B cell (primary cell): Measurements from ENCODE around the gene HDC. TPM values are rescaled to one million over a fixed set of nuclear protein-coding genes. Genes with fewer than 3 reads are reported as not detected.

Experiments used
- ATAC-seq: fragments of 200-7000 bp; cut with Tn5 transposase; one replicate; pipeline ENCODE4 v1.10.0; 2021; ENCODE audit warnings: low read depth, mild to moderate bottlenecking, moderate number of reproducible peaks, moderate library complexity
- CTCF ChIA-PET: fragments of 350-600 bp; sonication (Branson Sonifier 250); formaldehyde crosslinking; loops from one replicate; lab custom pipeline; 2021; ENCODE audit warnings: antibody characterized with exemption, inconsistent platforms; lab: Charles Lee
- POLR2A ChIA-PET: fragments of 350-600 bp; sonication (Branson Sonifier 250); formaldehyde crosslinking; loops from one replicate; lab custom pipeline; 2021; ENCODE audit warnings: antibody characterized with exemption; lab: Charles Lee
- DNase-seq: peaks from one replicate; pipeline ENCODE4 v3.0.0; 2013
- H2AFZ ChIP-seq: 2 replicates; pipeline ENCODE4 v1.6.1; 2012; ENCODE audit warnings: mild to moderate bottlenecking, low read depth, low read length; ENCODE audit not compliant: insufficient read depth, poor library complexity, severe bottlenecking
- H3K27ac ChIP-seq, 2 donors: 1 replicate in 1 of 2; 2 replicates in 1 of 2; pipeline ENCODE4 v1.5.1; 2012 to 2013; ENCODE audit warnings: low read length in 2 of 2, mild to moderate bottlenecking in 2 of 2, moderate library complexity in 1 of 2
- H3K27me3 ChIP-seq, 4 experiments: fragments of 200-600 bp in 1 of 4; sonication (generic) in 1 of 4; replicated peaks in 1 of 4; 1 replicate in 2 of 4; 2 replicates in 2 of 4; pipeline versions ENCODE4 v1.6.1 to v1.7.0; 2013 to 2016; ENCODE audit warnings: low read length in 3 of 4, mild to moderate bottlenecking in 2 of 4, mixed read lengths in 1 of 4, moderate library complexity in 1 of 4; ENCODE audit not compliant: insufficient read depth in 4 of 4, control insufficient read depth in 3 of 4; ENCODE audit errors: control extremely low read depth in 1 of 4
- H3K36me3 ChIP-seq, 2 experiments: replicated peaks in 1 of 2; 1 replicate in 1 of 2; 2 replicates in 1 of 2; pipeline versions ENCODE4 v1.6.1 to v1.7.1; 2013; ENCODE audit warnings: low read length in 1 of 2; ENCODE audit not compliant: insufficient read depth in 2 of 2, control insufficient read depth in 1 of 2; ENCODE audit errors: control extremely low read depth in 1 of 2, extremely low read depth in 1 of 2
- H3K4me1 ChIP-seq, 2 donors: fragments of 200-600 bp in 1 of 2; sonication (generic) in 1 of 2; 1 replicate in 1 of 2; 2 replicates in 1 of 2; pipeline versions ENCODE4 v1.5.1 to v1.6.1; 2013 to 2017; ENCODE audit warnings: low read length in 2 of 2; ENCODE audit not compliant: control insufficient read depth in 2 of 2, insufficient read depth in 2 of 2
- H3K4me2 ChIP-seq: replicated peaks from 2 replicates; pipeline ENCODE3; 2012; ENCODE audit warnings: mild to moderate bottlenecking, low read depth, low read length; ENCODE audit not compliant: poor library complexity, severe bottlenecking
- H3K4me3 ChIP-seq, 5 experiments: fragments of 200-600 bp in 1 of 5; sonication (generic) in 1 of 5; 1 replicate in 3 of 5; 2 replicates in 2 of 5; pipeline versions ENCODE4 v1.5.1 to v1.7.0; 2011 to 2016; ENCODE audit warnings: low read length in 4 of 5, mild to moderate bottlenecking in 4 of 5, low read depth in 2 of 5, control low read depth in 1 of 5, moderate library complexity in 1 of 5; ENCODE audit not compliant: insufficient read depth in 1 of 5; ENCODE audit errors: control extremely low read depth in 1 of 5, extremely low read depth in 1 of 5
- H3K79me2 ChIP-seq: fragments of 200-600 bp; sonication (generic); one replicate; pipeline ENCODE4 v1.6.0; 2016; ENCODE audit warnings: low read length; ENCODE audit not compliant: control insufficient read depth, insufficient read depth
- H3K9ac ChIP-seq: fragments of 200-600 bp; sonication (generic); 2 replicates; pipeline ENCODE4 v1.6.1; 2017; ENCODE audit warnings: mild to moderate bottlenecking, low read length, moderate library complexity
- H3K9me3 ChIP-seq, 3 donors: one replicate each; pipeline versions ENCODE4 v1.6.1 to v1.7.1; 2013; ENCODE audit warnings: low read length in 2 of 3; ENCODE audit not compliant: control insufficient read depth in 2 of 3, insufficient read depth in 1 of 3; ENCODE audit errors: control extremely low read depth in 1 of 3
- H4K20me1 ChIP-seq: 2 replicates; pipeline ENCODE4 v1.6.0; 2012; ENCODE audit warnings: mild to moderate bottlenecking, low read length; ENCODE audit not compliant: insufficient read depth, control insufficient read depth, poor library complexity, severe bottlenecking
- H3K27ac Mint-ChIP-seq: one replicate; pipeline ENCODE4 v1.8.0; 2021; ENCODE audit warnings: mixed read lengths
- H3K27me3 Mint-ChIP-seq: one replicate; pipeline ENCODE4 v1.8.0; 2021; ENCODE audit warnings: mixed read lengths
- H3K4me1 Mint-ChIP-seq: one replicate; pipeline ENCODE4 v1.8.0; 2021; ENCODE audit warnings: mixed read lengths
- H3K4me3 Mint-ChIP-seq: one replicate; pipeline ENCODE4 v1.8.0; 2021; ENCODE audit warnings: mixed read lengths
- H3K9me3 Mint-ChIP-seq: one replicate; pipeline ENCODE4 v1.8.0; 2022; ENCODE audit warnings: mixed read lengths; ENCODE audit not compliant: insufficient read depth
- CTCF ChIP-seq: fragments of 200-600 bp; IDR thresholded peaks from one replicate; pipeline ENCODE4 v1.8.0; 2022; ENCODE audit warnings: antibody characterized with exemption, mild to moderate bottlenecking
- EZH2 ChIP-seq: IDR thresholded peaks from 2 replicates; pipeline ENCODE4 v1.6.1; 2012; ENCODE audit warnings: borderline replicate concordance, low read depth, mild to moderate bottlenecking, moderate library complexity, low read length; ENCODE audit not compliant: insufficient read depth, poor library complexity, severe bottlenecking
- WGBS: methylation state at CpG from one replicate; pipeline ENCODE4 v1.1.5; 2013; ENCODE audit warnings: missing lambda C conversion rate; ENCODE audit not compliant: insufficient coverage; 5-methylcytosine and 5-hydroxymethylcytosine counted together
- intact Hi-C: fragments of 100-400 bp; cut with micrococcal nuclease; formaldehyde crosslinking; loops from one replicate; pipeline ENCODE4 v1.10.0; 2022
- polyA plus RNA-seq: library from polyadenylated mRNA; depleted of rRNA; stranded (reverse); fragments of >200 nt; gene quantifications from 2 replicates; pipeline ENCODE4 v1.2.3, GENCODE V29; 2012
- total RNA-seq, 2 donors: library from RNA; stranded (reverse); fragments of 120-200 nt in 1 of 2; gene quantifications; 1 replicate in 1 of 2; 2 replicates in 1 of 2; pipeline versions ENCODE4 v1.2.3 to v1.2.4, GENCODE V29; 2013 to 2022

Gene HDC
- total and polyA plus RNA-seq, 2 donors (not counting 1 experiment from before 2014, with no cell fraction given) = 0.88 TPM; not detected in 1

- H2AFZ ChIP-seq = no peak overlapping the region
- CTCF ChIA-PET = interaction anchor here (0.6 kb wide), 1 partner anchor 695 kb away, joined by 3 read pairs; no protein-coding TSS in a partner anchor
- no peak overlapping the region for H3K9ac ChIP-seq
- no peak overlapping the region for H3K4me3 ChIP-seq
- no peaks in the 10 kb centered on the region for H3K4me1 ChIP-seq
- intact Hi-C loops = no loop called here
- no peaks in the 10 kb centered on the region for H3K27me3 Mint-ChIP-seq
- H3K9me3 Mint-ChIP-seq = no peaks in the 10 kb centered on the region
- H3K27me3 ChIP-seq = no peaks in the 10 kb centered on the region
- H3K27ac ChIP-seq = no peak overlapping the region
- no peak for ATAC-seq
- H3K4me3 Mint-ChIP-seq = no peak overlapping the region
- POLR2A ChIA-PET = no interaction called here
- H3K9me3 ChIP-seq = no peaks in the 10 kb centered on the region
- H3K4me2 ChIP-seq = no peak overlapping the region
- DNase-seq = no peak
- no peaks in the 10 kb centered on the region for H3K79me2 ChIP-seq
- TF ChIP-seq EZH2 (no peak), CTCF (no peak)
- H3K36me3 ChIP-seq = peaks cover 0 to 2% of the 10 kb centered on the region in 2 experiments
- H3K4me1 Mint-ChIP-seq = no peaks in the 10 kb centered on the region
- no peak overlapping the region for H3K27ac Mint-ChIP-seq
- H4K20me1 ChIP-seq = no peaks in the 10 kb centered on the region
Observed at GRCh38 chr15:50202003-50202402, 63.5 kb downstream of the HDC start.

GRCh38 chr15:50192926-50193620 lies 72.5 kb downstream of the HDC start:
- Histone ChIP-seq H3K4me3 (no peak overlapping the region), H3K27me3 (no peaks in the 10 kb centered on the region), H3K27ac (no peak overlapping the region), H3K9ac (no peak overlapping the region), H3K36me3 (no peaks in the 10 kb centered on the region), H3K9me3 (no peaks in the 10 kb centered on the region), H3K4me2 (no peak overlapping the region), H4K20me1 (no peaks in the 10 kb centered on the region), H3K4me1 (peaks cover 15 to 24% of the 10 kb centered on the region in 2 donors), H2AFZ (no peak overlapping the region), H3K79me2 (no peaks in the 10 kb centered on the region)
- no peak for TF ChIP-seq CTCF
- ChIA-PET POLR2A (no interaction called here), CTCF (no interaction called here)
- H3K27ac Mint-ChIP-seq = no peak overlapping the region
- H3K9me3 Mint-ChIP-seq = no peaks in the 10 kb centered on the region
- 85% methylated on average over 5 of the region's 6 CpGs for WGBS
- H3K4me1 Mint-ChIP-seq = peaks cover 20% of the 10 kb centered on the region
- intact Hi-C loops = no loop called here
- no peak overlapping the region for H3K4me3 Mint-ChIP-seq
- DNase-seq = no peak
- no peaks in the 10 kb centered on the region for H3K27me3 Mint-ChIP-seq
- no peak for ATAC-seq
